Colonic mucosa (tissue), 4 donors: ENCODE measurements around the gene HTR3E. TPM values are rescaled to one million over a fixed set of nuclear protein-coding genes. Genes with fewer than 3 reads are reported as not detected.
"Not testable (repeated sequence)": the region's sequence is repeated elsewhere in the genome, so short reads cannot be mapped to it uniquely, and the experiment has no call there.

Experiments used
- DNase-seq: peaks from one replicate; pipeline ENCODE4 v3.0.0-alpha.2; 2020
- H3K27ac ChIP-seq: fragments of 200-600 bp; one replicate; pipeline ENCODE4 v1.8.0; 2021
- H3K27me3 ChIP-seq: fragments of 200-600 bp; one replicate; pipeline ENCODE4 v1.8.0; 2021
- H3K36me3 ChIP-seq: fragments of 200-600 bp; one replicate; pipeline ENCODE4 v1.8.0; 2021
- H3K4me1 ChIP-seq: fragments of 200-600 bp; one replicate; pipeline ENCODE4 v1.8.0; 2021; ENCODE audit warnings: mild to moderate bottlenecking
- H3K4me3 ChIP-seq: fragments of 200-600 bp; one replicate; pipeline ENCODE4 v1.8.0; 2021
- H3K9ac ChIP-seq, 2 donors: one replicate each; pipeline ENCODE4 v1.7.0; 2013; ENCODE audit warnings: control low read depth in 2 of 2, low read depth in 2 of 2, low read length in 2 of 2
- H3K9me3 ChIP-seq: fragments of 200-600 bp; one replicate; pipeline ENCODE4 v1.8.0; 2021
- intact Hi-C: fragments of 100-400 bp; cut with DNase I; formaldehyde crosslinking; loops from one replicate; pipeline ENCODE4 v1.14.1; 2022
- total RNA-seq, 2 donors: library from RNA; stranded (reverse); fragmentation: NEBNext Ultra II Directional in 1 of 2; extraction: Animal tissue kit (Norgen Biotek cat#: 25700) in 1 of 2; gene quantifications; one replicate each; pipeline ENCODE4 v1.2.1, GENCODE V29; 2021
- TF ChIP-seq, protein P1 (sequence below): fragments of 200-600 bp; IDR thresholded peaks from one replicate; pipeline ENCODE4 v1.8.0; 2022; ENCODE audit warnings: antibody characterized with exemption, mild to moderate bottlenecking
- donor health status: healthy.
- donor health status: DM: no; HTN: no; CAD: no.
- donor health status: DM: no; HTN: no; CAD: no.

HTR3E gene
- total RNA-seq, 2 donors from 2014 or later, result 0.13 to 0.52 TPM

DNA sequence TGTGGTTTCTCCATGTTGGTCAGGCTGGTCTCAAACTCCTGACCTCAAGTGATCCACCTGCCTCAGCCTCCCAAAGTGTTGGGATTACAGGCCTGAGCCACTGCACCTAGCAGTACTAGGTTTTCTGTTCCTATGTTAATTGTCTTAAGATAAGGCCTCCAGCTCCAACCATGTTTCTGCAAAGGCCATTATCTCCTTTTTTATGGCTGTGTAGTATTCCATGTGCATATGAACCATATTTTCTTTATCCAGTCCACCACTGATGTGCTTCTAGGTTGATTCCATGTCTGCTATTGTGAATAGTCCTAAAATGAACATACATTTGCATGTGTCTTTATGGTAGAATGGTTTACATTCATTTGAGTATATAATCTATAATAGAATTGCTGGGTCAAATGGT, 34.2 kb upstream of the HTR3E start:
- no peaks in the 10 kb centered on the region for H3K9me3 ChIP-seq

DNA sequence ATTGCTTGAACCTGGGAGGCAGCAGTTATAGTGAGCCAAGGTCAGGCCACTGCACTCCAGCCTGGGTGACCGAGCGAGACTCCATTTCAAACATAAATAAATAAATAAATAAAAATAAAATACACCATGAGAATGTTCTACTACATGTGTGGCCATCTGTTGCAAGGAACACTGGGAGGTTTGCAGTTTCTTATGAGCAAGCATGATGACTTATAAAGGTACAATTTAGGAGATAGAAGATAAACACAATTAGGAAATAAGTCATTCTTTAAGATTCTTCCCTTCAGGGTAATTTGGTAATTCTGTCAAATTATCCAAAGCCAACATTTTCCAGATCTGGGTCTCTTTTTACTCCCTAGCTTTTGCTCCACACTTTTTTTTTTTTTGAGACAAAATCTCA, 30.7 kb upstream of the HTR3E start:
- no peaks in the 10 kb centered on the region for H3K27me3 ChIP-seq
- H3K9ac ChIP-seq, result no peak overlapping the region
- no peaks in the 10 kb centered on the region for H3K4me1 ChIP-seq
- no peaks in the 10 kb centered on the region for H3K36me3 ChIP-seq
- DNase-seq, result no peak
- intact Hi-C loops, result no loop called here
- no peak overlapping the region for H3K4me3 ChIP-seq
- H3K27ac ChIP-seq, result no peak overlapping the region
- H3K9me3 ChIP-seq, result no peaks in the 10 kb centered on the region
- TF ChIP-seq, protein P1, sequence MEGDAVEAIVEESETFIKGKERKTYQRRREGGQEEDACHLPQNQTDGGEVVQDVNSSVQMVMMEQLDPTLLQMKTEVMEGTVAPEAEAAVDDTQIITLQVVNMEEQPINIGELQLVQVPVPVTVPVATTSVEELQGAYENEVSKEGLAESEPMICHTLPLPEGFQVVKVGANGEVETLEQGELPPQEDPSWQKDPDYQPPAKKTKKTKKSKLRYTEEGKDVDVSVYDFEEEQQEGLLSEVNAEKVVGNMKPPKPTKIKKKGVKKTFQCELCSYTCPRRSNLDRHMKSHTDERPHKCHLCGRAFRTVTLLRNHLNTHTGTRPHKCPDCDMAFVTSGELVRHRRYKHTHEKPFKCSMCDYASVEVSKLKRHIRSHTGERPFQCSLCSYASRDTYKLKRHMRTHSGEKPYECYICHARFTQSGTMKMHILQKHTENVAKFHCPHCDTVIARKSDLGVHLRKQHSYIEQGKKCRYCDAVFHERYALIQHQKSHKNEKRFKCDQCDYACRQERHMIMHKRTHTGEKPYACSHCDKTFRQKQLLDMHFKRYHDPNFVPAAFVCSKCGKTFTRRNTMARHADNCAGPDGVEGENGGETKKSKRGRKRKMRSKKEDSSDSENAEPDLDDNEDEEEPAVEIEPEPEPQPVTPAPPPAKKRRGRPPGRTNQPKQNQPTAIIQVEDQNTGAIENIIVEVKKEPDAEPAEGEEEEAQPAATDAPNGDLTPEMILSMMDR, result no peak

More for the DNA sequence above, 34.2 kb upstream of the HTR3E start:
- no peaks in the 10 kb centered on the region for H3K4me1 ChIP-seq
- no peak overlapping the region for H3K9ac ChIP-seq
- intact Hi-C loops, result no loop called here
- no peak overlapping the region for H3K27ac ChIP-seq
- no peaks in the 10 kb centered on the region for H3K36me3 ChIP-seq
- no peak overlapping the region for H3K4me3 ChIP-seq
- no peak for DNase-seq
- H3K27me3 ChIP-seq, result no peaks in the 10 kb centered on the region
- TF ChIP-seq, protein P1, result no peak

DNA sequence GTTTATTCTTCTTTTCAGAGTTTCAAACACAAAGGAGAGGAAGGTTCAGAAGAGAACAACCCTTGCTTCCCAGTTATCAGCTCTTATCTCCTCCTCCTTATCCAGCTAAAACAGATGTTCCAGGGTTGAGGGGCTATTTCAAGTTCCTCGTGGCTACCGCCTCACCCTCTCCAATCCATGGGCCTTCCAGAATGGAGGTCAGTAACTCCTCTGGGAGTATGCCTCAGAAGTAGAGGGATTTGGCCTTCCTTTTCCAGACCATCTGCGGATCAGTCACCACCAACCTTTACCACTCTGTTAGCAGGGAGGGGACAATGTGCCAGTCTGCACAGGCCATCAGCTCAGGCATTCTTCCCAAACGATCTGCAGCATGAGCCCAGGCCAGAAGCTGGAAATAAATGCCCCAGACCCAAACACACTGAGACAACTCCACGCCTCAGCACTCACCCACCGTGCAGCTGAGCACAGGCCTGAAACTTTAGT, 29.2 kb upstream of the HTR3E start:
- Histone ChIP-seq H3K27me3 (no peaks in the 10 kb centered on the region), H3K4me1 (no peaks in the 10 kb centered on the region), H3K27ac (no peak overlapping the region), H3K4me3 (no peak overlapping the region), H3K9ac (no peak overlapping the region), H3K36me3 (no peaks in the 10 kb centered on the region), H3K9me3 (no peaks in the 10 kb centered on the region)
- intact Hi-C loops, result no loop called here
- TF ChIP-seq, protein P1, result no peak
- DNase-seq, result no peak

DNA sequence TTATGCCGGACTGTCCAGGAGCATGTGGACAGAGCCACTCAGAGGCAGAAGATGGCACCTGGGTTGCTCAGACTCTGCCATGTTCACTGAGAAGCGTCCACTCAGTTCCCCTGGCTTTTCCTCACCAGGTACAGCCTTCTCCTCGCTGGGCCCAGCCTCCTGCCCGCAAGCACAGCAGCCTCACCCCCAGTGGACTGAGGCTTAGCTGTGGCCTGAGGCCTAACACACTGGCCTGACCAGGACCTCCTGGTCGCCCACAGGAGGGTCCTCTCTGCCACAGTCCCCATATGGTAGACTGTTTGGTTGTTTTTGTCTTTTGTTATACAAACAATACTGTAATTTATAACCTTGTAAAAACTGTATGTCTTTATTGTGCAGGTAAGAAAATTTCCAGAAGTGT, 28.5 kb upstream of the HTR3E start:
- no peaks in the 10 kb centered on the region for H3K27me3 ChIP-seq
- H3K9me3 ChIP-seq, result no peaks in the 10 kb centered on the region
- no peak for DNase-seq
- TF ChIP-seq, protein P1, result no peak
- no peaks in the 10 kb centered on the region for H3K4me1 ChIP-seq
- no peak overlapping the region for H3K9ac ChIP-seq
- no peak overlapping the region for H3K4me3 ChIP-seq
- H3K36me3 ChIP-seq, result no peaks in the 10 kb centered on the region
- no peak overlapping the region for H3K27ac ChIP-seq
- intact Hi-C loops, result no loop called here

DNA sequence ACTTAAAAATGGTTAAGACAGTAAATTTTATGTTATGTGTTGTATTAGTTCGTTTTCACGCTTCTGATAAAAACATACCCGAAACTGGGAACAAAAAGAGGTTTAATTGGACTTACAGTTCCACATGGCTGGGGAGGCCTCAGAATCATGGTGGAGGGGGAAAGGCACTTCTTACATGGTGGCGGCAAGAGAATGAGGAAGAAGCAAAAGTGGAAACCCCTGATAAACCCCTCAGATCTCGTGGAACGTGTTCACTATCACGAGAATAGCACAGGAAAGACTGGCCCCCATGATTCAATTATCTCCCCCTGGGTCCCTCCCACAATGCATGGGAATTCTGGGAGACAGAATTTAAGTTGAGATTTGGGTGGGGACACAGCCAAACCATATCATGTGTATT, 25.7 kb upstream of the HTR3E start:
- H3K27me3 ChIP-seq, H3K4me3 ChIP-seq, H3K27ac ChIP-seq, H3K36me3 ChIP-seq, DNase-seq, intact Hi-C loops, H3K9ac ChIP-seq, H3K9me3 ChIP-seq, H3K4me1 ChIP-seq: not testable (repeated sequence)

DNA sequence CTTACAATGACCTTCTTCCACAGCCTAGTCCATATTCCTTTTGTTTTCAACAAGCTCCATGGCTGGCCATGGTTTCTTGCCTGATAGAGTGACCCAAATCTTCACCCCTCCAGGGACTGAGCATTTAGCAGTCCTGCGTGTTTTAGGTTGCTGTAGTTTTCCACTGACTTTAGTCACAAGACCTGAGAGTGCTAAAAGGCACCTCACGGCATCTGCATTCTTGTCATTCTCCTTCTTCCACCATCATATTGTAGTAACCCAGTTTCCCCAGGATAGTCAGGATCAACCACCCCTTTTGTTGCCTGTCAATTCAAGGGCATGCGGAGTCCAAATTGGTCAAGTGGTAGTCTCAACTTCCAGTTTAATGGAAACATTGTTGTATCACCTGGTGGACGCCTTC, 23.2 kb upstream of the HTR3E start:
- no peaks in the 10 kb centered on the region for H3K27me3 ChIP-seq
- TF ChIP-seq, protein P1, result no peak

More for the DNA sequence above, 23.2 kb upstream of the HTR3E start:
- no peaks in the 10 kb centered on the region for H3K36me3 ChIP-seq
- no peak overlapping the region for H3K4me3 ChIP-seq
- DNase-seq, result no peak
- no peaks in the 10 kb centered on the region for H3K9me3 ChIP-seq
- intact Hi-C loops, result no loop called here
- H3K4me1 ChIP-seq, result no peaks in the 10 kb centered on the region
- H3K27ac ChIP-seq, result no peak overlapping the region
- H3K9ac ChIP-seq, result no peak overlapping the region
